ENCODE results near the gene TMEM115.

TMEM115 gene

DNA sequence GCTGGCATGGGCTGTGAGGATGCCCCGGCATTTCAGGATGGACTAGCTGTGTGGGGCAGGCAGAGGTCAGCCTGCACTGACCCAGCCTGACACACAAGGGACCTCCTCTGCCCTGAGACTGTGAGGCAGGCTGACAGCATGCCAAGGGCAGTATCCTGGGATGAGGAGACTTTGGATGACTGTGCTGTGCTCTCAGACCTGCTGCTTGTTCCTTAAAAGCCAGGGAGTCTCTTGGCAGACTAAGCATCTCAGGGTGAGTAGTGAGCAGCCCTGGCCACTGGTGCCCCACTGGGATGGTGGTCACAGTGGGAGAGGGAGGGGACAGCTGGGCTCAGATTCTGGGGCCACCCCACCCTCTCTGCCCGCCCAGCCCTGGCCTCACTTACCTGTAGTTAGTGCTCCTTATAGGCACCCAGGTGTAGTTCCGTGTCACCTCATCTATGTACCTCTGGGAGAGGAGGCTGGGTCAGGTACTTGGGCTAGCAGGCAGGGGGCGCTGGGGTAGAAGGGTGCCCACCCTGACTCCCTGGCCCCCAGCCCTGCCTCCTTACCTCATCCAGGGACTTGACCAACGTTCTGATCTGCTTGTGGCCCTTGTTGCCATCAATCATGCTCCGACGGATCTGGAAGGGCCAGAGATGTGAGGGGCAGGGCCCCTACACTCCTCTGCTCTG is 16.1 kb upstream of the TMEM115 start:
- no peak for DNase-seq

DNA sequence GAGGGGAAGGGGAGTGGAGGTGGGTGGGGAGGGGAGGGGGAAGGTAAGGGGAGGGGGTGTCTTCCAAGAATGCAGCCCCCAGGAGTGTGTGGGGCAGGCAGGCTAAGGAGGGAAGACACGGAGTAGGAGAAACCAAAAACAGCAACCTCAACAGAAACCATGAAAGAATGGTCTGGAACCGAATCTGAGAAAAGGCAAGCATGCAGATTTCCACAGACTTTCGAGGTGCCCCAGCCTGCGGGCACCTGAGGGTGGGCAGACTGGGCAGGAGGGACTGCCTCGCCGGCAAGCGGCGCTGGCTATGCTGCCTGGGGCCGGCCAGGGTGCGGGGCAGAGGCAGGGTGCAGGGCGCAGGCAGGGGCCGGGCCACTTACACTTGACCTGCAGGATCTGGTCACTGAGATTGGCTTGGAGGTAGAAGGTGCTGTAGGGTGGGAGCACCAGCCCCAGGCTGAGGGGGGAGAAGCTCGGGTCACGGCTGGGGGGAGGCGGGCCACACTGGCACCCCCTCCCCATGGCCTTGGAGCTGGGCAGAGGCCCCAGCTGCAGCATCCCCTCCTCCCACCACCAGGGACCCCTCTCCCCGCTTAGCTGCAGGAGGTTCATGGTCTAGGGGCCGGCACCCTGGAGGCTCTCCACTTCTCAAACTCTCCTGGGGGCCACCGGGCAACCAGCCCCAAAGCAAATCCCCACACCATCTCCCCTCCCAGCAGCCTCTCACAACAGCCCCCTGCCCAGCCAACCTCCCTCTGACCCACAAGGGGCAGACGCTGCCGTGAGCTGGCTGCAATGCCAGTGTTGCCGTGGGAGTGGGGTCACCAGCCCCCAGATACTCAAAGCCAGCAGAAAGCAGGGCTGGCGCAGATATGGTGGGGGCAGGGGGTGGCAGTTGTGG is 15.3 kb upstream of the TMEM115 start:
- no peak for DNase-seq

DNA sequence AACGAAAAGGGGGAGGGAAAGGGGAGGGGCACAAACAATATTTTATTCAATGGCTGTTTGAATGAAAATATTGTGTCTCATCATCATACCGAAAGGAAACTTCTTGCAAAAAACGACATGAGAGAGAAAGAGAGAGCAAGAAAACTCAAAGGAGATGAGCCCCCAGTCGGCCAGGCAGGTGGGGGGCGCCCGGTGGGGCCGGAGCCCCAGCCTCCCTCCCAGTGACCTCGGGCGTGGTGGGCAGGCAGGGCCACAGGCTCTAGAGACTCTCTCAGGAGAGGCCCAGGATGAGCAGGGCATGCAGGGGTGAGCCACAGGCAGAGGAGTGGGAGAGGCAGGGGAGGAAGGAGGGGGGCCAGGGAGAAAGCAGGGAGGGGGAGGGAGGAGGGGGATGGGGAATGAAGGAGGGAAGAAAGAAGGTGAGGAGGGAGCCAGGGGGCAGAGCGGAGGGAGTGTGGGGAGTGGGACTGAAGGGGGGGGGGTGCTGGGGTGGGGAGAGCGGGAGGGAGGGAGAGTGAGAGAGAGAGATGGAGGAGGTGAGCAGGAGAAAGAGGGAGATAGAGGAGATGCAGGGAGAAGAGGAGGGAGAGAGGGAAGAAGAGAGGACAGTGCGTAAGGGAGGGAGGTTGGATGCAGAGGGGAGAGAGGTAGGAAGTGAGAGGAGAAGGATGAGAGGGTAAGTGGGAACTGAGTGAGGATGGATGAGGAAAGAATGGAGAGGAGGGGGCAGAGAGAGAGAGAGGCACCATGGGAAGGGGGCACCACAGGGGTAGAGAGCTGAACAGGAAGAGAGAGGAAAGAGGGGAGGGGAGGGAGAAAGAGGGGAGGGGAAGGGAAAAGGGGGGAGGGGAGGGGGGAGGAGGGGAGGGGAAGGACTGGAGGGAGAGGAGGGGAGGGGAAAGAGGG is 14.1 kb upstream of the TMEM115 start:
- no peak for DNase-seq

DNA sequence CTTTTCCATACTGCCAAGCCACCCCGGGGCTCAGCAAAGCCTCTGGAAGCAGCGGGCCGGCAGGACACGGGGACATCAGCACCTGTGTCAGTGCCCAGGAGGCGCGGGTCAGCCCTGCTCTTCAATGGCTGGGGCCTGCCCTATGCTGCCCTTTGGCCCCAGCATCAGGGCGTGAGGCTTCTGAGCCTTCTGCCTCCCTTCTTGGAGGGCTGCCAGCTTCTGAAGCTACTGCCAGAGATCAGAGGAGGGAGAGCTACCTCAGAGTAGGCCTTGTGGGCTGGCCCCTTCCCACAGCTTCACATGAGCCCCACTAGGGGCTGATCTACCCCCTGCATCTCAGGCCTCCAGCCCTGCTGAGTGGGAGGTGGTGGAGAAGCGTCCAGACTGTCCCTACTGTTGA is 13.0 kb upstream of the TMEM115 start:
- DNase-seq: no peak

DNA sequence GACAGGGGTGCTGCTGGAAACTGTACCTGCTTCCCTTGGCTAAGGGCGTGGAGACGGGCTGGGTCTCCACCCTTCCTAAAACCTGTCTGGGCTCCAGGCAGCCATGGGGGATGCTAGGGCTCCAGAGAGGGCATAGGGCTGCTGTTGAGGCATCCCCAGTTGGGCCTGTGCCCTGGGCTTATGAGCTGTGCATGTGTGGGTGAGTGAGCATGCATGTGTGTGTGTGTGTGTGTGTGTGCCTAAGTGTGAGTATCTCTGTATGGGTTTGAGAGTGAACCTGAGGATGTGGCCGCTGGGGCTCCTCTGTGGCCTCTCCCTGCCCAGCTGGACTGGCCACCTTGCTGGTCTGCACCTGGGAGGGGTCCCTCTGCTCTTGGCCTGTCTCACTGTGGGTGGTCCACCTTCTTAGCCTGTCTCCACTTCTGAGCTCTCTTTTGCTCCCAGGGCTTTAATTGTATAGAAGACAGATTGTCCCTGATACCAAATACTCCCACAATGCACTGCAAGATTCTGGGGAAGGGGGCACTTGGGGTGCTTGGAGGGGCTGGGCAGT is 11.9 kb upstream of the TMEM115 start:
- no peak for DNase-seq

DNA sequence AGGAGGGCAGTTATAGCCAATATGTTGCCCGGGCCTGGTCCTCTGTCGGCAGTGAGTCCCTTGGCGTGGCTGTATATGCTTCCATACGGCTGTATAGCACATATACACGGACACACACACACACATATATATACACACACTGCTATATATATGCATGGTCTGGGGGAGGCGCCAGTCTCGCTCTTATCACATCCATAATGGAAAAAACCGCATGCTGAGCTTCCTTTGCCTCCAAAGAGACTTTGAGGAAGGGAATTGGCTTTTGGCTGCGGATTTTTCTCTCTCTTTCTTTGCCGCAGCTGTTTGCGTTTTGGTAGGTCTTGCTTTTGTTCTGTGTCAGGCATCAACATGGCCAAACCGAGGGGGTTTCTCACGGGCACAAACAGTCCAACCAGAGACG is 11.3 kb upstream of the TMEM115 start:
- DNase-seq: no peak

DNA sequence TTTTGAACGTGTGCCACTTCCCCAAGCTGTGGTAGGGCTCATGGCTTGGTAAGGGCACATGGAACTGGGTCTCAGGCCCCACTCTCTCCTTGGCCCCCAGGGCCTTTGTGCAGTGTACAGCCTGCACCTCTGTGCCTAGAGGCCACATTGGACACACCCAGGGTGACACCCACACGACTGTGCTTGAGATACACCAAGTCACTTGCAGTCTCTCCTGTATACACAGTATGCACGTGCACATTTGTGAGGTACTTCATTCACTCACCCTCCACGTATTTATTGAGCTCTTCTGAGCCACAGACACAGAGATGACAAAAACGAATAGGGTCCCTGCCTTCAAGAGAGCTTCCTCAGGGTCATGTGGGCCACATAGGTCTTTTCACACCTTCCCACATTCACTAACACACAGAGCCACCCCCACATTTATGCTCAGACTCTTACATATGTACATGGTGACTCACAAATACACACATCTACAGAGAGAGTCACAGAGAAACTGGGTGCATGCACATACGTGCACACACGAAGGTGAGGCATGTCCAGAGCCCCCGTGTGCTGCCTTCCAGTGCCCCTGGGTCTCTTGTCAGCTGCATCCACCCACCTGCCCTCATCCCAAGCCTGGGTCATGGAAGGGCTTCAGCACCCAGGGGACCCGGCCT is 9.8 kb upstream of the TMEM115 start:
- no peak for DNase-seq

DNA sequence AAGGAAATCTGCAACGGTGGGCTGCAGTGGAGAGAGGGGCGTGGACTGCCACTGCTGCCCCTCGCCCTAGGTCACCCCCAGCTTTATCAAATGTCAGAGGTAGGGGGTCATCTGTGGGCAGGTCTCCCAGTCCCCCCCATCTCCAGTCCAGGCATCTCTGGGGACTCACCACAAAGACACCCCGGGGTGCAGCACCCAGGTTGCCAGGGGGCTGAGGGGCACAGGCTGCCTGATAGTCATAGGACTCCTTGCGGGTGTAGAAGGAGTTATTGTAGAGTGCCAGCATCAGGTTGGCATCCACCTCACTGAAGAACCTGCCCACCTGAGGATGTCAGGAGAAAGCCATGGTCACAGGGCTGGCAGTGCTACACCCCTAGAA is 6.5 kb upstream of the TMEM115 start:
- DNase-seq: no peak

DNA sequence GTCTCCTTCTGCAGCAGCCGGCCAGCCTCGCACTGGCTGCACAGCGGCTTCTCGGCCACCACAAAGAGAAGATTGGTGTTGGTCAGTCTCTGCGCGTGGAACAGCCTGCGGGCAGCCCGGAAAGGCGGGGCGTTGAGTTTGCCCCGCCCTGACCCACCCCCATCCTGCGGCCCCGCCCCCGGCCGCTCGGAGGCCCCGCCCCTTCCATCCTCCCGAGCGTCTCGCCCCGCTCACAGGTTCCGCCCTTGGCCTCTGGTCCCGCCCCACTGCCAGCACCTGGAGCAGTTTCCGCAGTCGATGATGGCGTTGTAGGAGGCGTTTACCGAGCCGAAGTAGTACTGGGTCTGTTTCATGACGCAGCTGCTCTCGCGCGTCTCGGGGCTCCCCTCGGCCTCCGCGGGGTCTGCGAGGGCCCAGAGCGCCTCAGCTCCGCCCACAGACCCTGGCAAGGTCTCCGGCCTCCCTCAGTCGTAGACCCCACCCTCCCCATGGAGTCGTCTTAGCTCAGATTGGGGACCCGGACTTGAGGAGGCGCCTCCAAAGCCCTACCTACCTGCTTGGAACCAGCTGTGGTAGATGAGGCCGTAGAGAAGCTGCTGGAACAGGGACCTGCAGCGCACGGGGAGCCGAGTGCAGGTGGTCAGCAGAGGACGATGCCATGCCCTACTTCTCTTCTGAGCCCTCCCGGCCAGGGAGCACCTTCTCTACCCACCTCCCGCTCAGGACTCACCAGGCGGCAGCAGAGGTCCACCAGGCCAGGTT is 5.9 kb upstream of the TMEM115 start:
- DNase-seq: no peak

DNA sequence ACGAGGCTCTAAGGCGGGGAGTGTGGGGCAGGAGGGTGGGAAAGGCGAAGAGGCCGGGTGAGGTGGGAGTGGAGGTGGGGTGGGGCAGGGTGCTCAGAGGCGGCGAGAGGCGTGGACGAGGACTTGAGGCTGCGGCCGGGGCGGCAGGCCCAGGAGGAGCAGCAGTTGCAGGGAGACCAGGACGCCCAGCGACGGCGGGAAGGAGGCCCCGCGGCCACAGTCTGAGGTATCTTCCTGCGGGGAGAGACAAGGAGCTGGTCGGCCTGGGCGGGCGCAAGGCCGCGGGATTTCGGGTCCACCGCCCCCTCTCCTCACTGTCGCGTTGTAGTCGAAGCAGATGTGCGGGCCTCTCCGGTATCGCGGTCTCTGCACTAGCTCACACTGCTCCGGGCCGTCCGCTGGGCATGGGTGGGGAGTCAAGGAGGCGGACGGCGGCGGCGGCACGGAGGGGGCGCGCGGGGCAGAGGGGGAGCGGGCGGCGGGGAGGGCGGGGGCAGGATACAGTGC is 5.3 kb upstream of the TMEM115 start:
- no peak for DNase-seq

DNA sequence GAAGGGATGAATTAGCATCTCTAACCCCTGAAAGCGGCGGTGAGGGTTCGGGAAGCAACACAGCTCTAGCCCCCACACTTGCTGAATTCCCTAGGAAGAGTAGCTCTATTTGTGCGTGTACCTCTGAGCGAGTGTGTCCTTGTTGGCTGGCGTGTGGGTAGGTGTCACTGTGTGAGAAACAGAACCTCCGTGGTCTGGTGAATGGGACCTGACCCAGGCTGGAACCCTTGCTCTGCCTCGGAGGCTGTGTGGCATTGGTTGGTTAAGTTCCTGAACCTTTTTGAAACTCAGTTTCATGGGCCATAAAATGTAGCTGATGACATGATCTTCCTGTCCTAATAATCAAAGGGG is 414 bp upstream of the TMEM115 start:
- no peak for DNase-seq

DNA sequence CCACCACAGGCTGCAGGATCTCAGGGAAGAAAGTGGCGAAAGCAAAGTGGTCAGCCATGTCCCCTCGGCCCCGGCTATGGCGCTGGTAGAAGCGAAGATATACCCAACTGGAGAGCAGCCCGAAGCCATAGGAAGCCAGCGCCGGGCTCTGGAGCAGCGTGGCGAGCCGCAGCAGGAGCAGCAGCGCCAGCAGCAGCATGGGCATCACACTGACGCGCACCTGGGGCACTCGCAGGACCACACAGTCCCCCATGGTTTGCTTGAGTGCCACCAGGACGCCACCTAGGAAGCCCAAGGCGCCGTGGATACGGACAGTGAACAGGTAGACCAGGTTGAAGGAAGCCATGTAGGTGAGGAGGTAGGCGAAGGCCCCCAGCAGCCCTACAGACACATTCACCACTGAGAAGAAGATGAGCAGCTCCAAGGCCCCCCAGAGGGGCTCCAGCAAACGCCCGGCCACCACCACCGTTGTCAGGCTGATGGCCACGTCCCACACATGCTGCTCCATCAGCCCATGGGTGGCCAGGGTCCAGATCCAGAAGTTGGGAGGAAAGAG is 888 bp downstream of the TMEM115 start:
- DNase-seq: no peak

DNA sequence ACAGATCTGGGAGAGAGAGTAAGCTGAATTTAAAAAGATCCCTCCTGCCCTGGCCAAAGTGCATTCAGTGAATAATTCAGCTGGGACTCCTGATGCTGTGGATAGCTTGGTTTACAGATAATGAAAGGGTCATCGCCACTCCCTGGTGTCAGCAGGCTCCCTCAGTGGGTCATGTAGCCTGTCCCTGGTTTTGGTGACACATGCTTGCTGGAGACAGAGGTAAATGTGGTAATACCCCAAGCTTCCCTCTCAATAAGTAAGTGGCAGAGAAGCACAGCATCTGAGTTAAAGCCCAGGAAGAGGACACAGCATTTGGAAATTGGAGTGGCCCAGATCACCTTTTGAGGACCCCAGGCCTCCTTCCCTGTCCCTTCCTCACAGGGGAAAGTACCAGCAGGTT is 1.8 kb downstream of the TMEM115 start:
- DNase-seq: no peak

DNA sequence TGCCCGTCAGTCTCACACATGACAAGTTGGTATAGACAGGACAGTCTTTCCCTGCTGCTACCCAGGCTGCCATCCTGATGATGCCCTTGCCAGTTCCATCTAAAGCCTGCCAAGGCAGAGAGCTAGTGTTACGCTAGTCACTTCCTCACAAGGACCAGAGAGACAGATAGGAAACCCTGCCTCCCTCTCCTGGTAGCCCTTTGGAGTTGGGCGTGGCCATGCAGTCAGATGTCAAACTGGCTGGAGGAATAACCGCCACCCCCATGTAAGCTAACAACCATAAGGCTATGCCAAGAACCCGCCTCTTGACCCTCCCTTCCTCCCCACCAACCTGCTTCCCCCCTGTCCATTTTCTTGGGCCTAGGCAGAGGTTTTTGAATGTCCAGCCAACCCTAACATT is 2.8 kb downstream of the TMEM115 start:
- DNase-seq: no peak

DNA sequence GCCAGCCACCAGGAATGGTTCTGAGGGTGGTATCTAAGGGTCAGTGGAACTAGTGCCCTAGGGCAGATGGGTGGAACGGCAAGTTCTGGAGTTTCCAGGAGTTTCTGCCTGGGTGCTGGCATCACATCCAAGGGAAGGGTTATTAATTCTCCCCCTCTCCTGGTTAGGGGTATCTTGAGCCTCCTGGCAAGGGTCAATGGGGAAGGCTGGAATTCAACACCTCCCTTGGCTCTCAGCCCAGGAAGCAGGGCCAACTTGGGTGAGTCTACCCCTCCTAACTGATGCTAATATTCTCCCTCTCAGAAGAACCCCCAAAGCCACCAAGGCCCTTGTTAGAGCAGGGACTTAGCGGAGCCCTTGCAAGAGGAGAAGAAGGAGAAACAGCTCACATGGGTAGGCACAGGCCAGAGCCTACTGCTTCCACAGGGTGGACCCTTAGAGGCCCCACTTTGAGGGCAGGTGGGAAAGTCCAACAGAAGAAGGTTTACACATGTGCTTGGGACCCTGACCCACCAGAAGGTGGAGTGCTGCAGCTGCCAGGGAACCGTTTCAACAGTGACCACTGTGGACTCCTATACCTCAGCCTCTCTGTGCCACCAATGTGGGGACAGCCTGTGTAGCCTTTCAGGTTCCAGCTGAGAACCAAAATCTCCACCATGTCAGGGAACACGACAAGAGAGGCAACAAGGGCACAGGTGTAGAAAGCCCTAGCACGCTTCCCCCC is 3.3 kb downstream of the TMEM115 start:
- no peak for DNase-seq

DNA sequence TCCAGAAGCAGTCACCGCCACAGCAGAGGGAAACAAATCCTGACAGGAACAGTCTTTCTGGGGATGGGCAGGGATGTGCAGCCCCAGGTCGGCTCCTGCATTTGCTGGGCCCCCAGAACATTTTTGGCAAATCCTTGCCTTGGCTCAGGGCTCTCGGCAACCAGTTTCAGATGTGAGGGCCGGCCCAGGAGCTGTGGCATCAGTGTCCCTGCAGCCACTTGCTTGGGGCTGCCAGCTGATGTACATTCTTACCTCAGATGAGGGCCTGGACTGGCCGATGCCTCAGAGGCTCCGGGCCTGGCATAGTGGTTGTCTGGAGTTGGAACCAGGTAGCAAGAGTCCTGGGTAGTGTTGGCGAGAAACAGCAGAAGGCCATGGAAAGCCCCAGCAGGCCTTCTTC is 4.5 kb downstream of the TMEM115 start:
- no peak for DNase-seq

DNA sequence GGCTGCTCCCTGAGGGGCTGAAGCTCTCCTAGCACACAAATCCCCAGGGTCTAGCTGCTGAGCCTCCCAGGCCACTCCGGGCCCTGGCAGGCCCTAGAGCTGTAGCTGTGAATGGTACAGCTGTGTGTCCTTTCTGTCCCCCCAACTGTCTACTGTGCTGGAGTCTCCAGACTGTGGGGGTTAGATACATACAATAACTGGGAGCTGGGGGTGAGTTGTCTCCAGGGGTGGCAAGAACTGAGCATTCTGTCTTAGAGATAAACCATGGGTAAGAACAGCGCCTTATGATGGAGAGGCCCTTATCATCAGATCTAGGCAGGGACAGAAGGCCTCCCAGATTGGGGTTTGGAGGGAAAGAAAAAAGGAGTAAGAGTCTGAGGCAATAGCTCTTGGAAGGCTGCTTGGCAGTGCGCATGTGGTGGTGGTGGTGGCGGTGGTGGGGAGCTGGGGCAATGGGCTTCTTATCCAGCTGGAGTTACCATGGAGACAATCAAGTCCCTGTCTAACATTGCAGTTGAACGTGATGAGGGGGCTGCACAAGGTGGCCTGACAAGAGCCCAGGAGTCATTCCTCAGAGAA is 5.0 kb downstream of the TMEM115 start:
- DNase-seq: no peak

DNA sequence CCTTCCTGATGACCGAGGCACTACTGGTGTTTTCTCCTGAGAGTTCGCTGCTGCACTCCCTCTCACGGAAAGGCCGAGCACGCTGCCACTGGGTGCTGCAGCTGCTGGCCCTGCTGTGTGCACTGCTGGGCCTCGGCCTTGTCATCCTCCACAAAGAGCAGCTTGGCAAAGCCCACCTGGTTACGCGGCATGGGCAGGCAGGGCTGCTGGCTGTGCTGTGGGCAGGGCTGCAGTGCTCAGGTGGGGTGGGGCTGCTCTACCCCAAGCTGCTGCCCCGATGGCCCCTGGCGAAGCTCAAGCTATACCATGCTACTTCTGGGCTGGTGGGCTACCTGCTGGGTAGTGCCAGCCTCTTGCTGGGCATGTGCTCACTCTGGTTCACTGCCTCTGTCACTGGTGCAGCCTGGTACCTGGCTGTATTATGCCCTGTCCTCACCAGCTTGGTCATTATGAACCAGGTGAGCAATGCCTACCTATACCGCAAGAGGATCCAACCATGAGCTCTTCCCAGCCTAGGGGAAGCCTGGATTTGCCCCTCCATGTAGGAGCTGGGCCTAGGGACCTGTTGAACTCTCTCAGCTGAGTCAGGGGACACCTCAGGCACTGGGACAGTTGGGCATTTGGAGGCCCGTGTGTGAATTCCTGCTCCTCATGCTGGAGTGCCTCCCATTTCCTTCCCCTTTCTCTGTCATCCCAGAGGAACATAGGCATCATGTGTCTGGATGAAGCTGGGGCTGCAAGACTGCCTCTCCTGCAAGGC is 5.9 kb downstream of the TMEM115 start:
- DNase-seq: no peak

DNA sequence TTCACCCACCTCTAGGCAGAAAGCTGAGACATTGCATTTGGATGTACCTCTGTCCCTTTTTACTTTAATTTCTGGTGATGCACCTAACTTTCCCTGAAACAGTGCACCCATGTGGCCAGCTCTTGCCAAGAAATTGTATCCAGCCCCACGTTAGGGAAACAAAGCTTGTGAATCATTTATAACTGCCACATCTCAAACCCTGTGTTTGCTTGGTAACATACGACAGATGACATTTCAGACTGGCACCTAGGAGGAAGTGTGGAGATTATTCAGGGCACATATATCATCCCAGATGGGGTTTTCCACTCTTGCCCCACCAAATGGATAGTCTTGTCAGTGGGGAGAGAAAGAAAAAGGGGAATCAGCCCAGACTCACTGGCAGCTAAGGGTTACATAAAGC is 6.5 kb downstream of the TMEM115 start:
- DNase-seq: no peak

DNA sequence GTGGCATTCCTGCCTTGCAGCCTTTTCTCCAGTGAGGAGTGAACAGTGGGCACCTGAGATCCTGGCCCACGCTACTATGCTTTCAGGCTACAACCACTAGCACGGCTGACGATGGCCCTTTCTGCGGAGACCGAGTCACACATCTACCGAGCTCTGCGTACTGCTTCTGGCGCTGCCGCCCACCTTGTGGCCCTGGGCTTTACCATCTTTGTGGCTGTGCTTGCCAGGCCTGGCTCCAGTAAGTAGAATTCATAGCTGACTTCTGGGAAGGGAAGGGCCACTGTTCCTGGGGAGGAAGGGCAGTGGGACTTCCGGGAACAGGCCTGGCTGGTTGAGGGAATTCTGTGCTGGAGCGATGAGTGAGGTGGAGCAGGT is 8.0 kb downstream of the TMEM115 start:
- DNase-seq: no peak
